HEK293 (cell line): ENCODE results near the gene RBM15B.
A peak's percentile ranks its signal among the peaks of the same experiment; 100 is the strongest.

Experiments
- GLIS2 ChIP-seq: fragments of 450-650 bp; formaldehyde crosslinking; IDR thresholded peaks from 2 replicates; pipeline ENCODE4 v1.5.1; 2016; ENCODE audit warnings: missing biosample characterization, missing genetic modification characterization
- IKZF3 ChIP-seq: fragments of 450-650 bp; IDR thresholded peaks from 2 replicates; pipeline ENCODE4 v1.5.0; 2018; ENCODE audit warnings: missing biosample characterization, mild to moderate bottlenecking, missing genetic modification characterization, moderate library complexity
- KLF1 ChIP-seq: fragments of 450-650 bp; formaldehyde crosslinking; IDR thresholded peaks from 2 replicates; pipeline ENCODE4 v1.5.1; 2016; ENCODE audit warnings: missing biosample characterization, missing genetic modification characterization
- KLF10 ChIP-seq: fragments of 450-650 bp; IDR thresholded peaks from 2 replicates; pipeline ENCODE4 v1.5.1; 2018; ENCODE audit warnings: missing biosample characterization, mild to moderate bottlenecking, missing genetic modification characterization
- KLF7 ChIP-seq: fragments of 450-650 bp; formaldehyde crosslinking; IDR thresholded peaks from 2 replicates; pipeline ENCODE4 v1.5.1; 2016; ENCODE audit warnings: missing biosample characterization, missing genetic modification characterization, borderline replicate concordance
- ZBTB17 ChIP-seq: fragments of 450-650 bp; formaldehyde crosslinking; IDR thresholded peaks from 2 replicates; pipeline ENCODE4 v1.5.1; 2016; ENCODE audit warnings: missing biosample characterization, missing genetic modification characterization
- ZBTB20 ChIP-seq: fragments of 450-650 bp; formaldehyde crosslinking; IDR thresholded peaks from 2 replicates; pipeline ENCODE4 v1.5.1; 2016; ENCODE audit warnings: missing biosample characterization, missing genetic modification characterization
- ZBTB8A ChIP-seq: fragments of 450-650 bp; formaldehyde crosslinking; IDR thresholded peaks from 2 replicates; pipeline ENCODE4 v1.5.1; 2016; ENCODE audit warnings: missing biosample characterization, missing genetic modification characterization
- ZNF114 ChIP-seq: fragments of 450-650 bp; formaldehyde crosslinking; IDR thresholded peaks from 2 replicates; pipeline ENCODE4 v1.5.0; 2017; ENCODE audit warnings: missing biosample characterization, missing genetic modification characterization
- ZNF133 ChIP-seq: fragments of 450-650 bp; formaldehyde crosslinking; IDR thresholded peaks from 2 replicates; pipeline ENCODE4 v1.5.1; 2016; ENCODE audit warnings: missing biosample characterization, missing genetic modification characterization
- ZNF146 ChIP-seq: fragments of 450-650 bp; formaldehyde crosslinking; IDR thresholded peaks from 2 replicates; pipeline ENCODE4 v1.5.1; 2016; ENCODE audit warnings: missing biosample characterization, missing genetic modification characterization
- ZNF223 ChIP-seq: fragments of 450-650 bp; formaldehyde crosslinking; IDR thresholded peaks from 2 replicates; pipeline ENCODE4 v1.5.1; 2016; ENCODE audit warnings: missing biosample characterization, missing genetic modification characterization
- ZNF23 ChIP-seq: fragments of 450-650 bp; formaldehyde crosslinking; IDR thresholded peaks from 2 replicates; pipeline ENCODE4 v1.5.1; 2016; ENCODE audit warnings: missing biosample characterization, missing genetic modification characterization, borderline replicate concordance
- ZNF239 ChIP-seq: fragments of 450-650 bp; formaldehyde crosslinking; IDR thresholded peaks from 2 replicates; pipeline ENCODE4 v1.5.1; 2016; ENCODE audit warnings: missing biosample characterization, missing genetic modification characterization
- ZNF24 ChIP-seq: fragments of 450-650 bp; formaldehyde crosslinking; IDR thresholded peaks from 2 replicates; pipeline ENCODE4 v1.5.1; 2016; ENCODE audit warnings: missing biosample characterization, missing genetic modification characterization
- ZNF292 ChIP-seq: fragments of 450-650 bp; formaldehyde crosslinking; IDR thresholded peaks from 2 replicates; pipeline ENCODE4 v1.5.1; 2016; ENCODE audit warnings: low read depth, missing biosample characterization, missing genetic modification characterization, borderline replicate concordance
- ZNF311 ChIP-seq: fragments of 450-650 bp; formaldehyde crosslinking; IDR thresholded peaks from 2 replicates; pipeline ENCODE4 v1.5.1; 2017; ENCODE audit warnings: missing biosample characterization, missing genetic modification characterization, borderline replicate concordance
- ZNF391 ChIP-seq: fragments of 450-650 bp; formaldehyde crosslinking; IDR thresholded peaks from 2 replicates; pipeline ENCODE4 v1.5.1; 2016; ENCODE audit warnings: low read depth, missing biosample characterization, missing genetic modification characterization, borderline replicate concordance
- ZNF530 ChIP-seq: fragments of 450-650 bp; formaldehyde crosslinking; IDR thresholded peaks from 2 replicates; pipeline ENCODE4 v1.5.1; 2016; ENCODE audit warnings: low read depth, missing biosample characterization, missing genetic modification characterization
- ZNF600 ChIP-seq: fragments of 450-650 bp; formaldehyde crosslinking; IDR thresholded peaks from 2 replicates; pipeline ENCODE4 v1.5.1; 2016; ENCODE audit warnings: missing biosample characterization, missing genetic modification characterization
- ZNF621 ChIP-seq: fragments of 450-650 bp; formaldehyde crosslinking; IDR thresholded peaks from 2 replicates; pipeline ENCODE4 v1.5.1; 2017; ENCODE audit warnings: missing biosample characterization, missing genetic modification characterization
- ZNF660 ChIP-seq: fragments of 450-650 bp; IDR thresholded peaks from 2 replicates; pipeline ENCODE4 v1.5.1; 2018; ENCODE audit warnings: missing biosample characterization, mild to moderate bottlenecking, missing genetic modification characterization
- ZNF792 ChIP-seq: fragments of 450-650 bp; formaldehyde crosslinking; IDR thresholded peaks from 2 replicates; pipeline ENCODE4 v1.5.1; 2016; ENCODE audit warnings: missing biosample characterization, missing genetic modification characterization
- ZXDB ChIP-seq: fragments of 450-650 bp; formaldehyde crosslinking; IDR thresholded peaks from 2 replicates; pipeline ENCODE4 v1.5.1; 2016; ENCODE audit warnings: missing biosample characterization, missing genetic modification characterization
- TF ChIP-seq, protein P1 (sequence below): fragments of 450-650 bp; formaldehyde crosslinking; IDR thresholded peaks from 2 replicates; pipeline ENCODE4 v1.5.1; 2016; ENCODE audit warnings: missing biosample characterization, missing genetic modification characterization
- TF ChIP-seq, protein P2 (sequence below): sonication (generic); formaldehyde crosslinking; IDR thresholded peaks from 2 replicates; pipeline ENCODE4 v1.8.1; 2022; ENCODE audit warnings: mild to moderate bottlenecking, moderate library complexity, missing genetic modification reagents
- TF ChIP-seq, protein P3 (sequence below): fragments of 450-650 bp; formaldehyde crosslinking; conservative IDR thresholded peaks from 2 replicates; pipeline ENCODE4 v1.5.1; 2016; ENCODE audit warnings: low read depth, missing biosample characterization, missing genetic modification characterization
- TF ChIP-seq, protein P4 (sequence below): fragments of 450-650 bp; formaldehyde crosslinking; IDR thresholded peaks from 2 replicates; pipeline ENCODE4 v1.5.1; 2017; ENCODE audit warnings: missing biosample characterization, mild to moderate bottlenecking, missing genetic modification characterization, moderate library complexity
- TF ChIP-seq, protein P5 (sequence below): fragments of 450-650 bp; formaldehyde crosslinking; IDR thresholded peaks from 2 replicates; pipeline ENCODE4 v1.5.1; 2016; ENCODE audit warnings: missing biosample characterization, missing genetic modification characterization
- TF ChIP-seq, protein P6 (sequence below): fragments of 450-650 bp; IDR thresholded peaks from 2 replicates; pipeline ENCODE4 v1.5.1; 2018; ENCODE audit warnings: missing biosample characterization, missing genetic modification characterization

Gene RBM15B

DNA sequence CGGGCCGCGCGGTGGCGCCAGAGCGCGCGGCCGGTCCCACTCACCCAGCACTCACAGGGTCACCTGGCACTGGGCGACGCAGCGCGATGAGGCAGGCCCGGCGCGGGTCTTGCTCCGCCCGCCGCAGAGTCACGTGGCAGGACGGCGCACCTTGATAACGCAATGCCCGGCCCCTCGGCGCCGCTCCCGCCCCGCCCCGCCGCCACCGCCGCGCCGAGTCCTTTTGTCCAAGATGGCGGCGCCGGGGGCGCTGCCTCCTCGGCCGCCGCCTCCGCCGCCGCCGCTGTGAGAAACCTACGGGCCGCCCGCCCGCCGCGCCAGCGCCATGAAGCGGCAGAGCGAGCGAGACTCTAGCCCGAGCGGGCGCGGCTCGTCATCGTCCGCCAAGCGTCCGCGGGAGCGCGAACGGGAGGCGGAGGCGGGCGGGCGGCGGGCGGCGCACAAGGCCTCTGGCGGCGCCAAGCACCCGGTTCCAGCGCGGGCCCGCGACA is at the start of gene RBM15B (continued):
- TF ChIP-seq ZNF223 (tag by site-specific recombination) (no peak), ZXDB (tag by site-specific recombination) (peak; percentile 59; the same call in 1 of the 2 replicates), ZNF133 (tag by site-specific recombination) (no peak), ZBTB8A (tag by site-specific recombination) (peak; percentile 46; the same call in 1 of the 2 replicates), IKZF3 (no peak), ZNF391 (tag by site-specific recombination) (no peak), KLF1 (no peak), ZNF239 (tag by site-specific recombination) (no peak), ZNF621 (tag by site-specific recombination) (no peak), ZNF311 (tag by site-specific recombination) (no peak), ZNF146 (tag by site-specific recombination) (0 out of 2 replicates have a peak, but pooled peaks have one; percentile 23), ZBTB17 (tag by site-specific recombination) (no peak; the same call in 1 of the 2 replicates), ZNF600 (tag by site-specific recombination) (no peak), KLF7 (tag by site-specific recombination) (no peak), ZNF792 (tag by site-specific recombination) (no peak), ZBTB20 (tag by site-specific recombination) (peak; percentile 10; the same call in 1 of the 2 replicates), KLF10 (peak; percentile 75), GLIS2 (tag by site-specific recombination) (no peak), ZNF530 (tag by site-specific recombination) (no peak), ZNF660 (tag by site-specific recombination) (0 out of 2 replicates have a peak, but pooled peaks have one; percentile 65), ZNF23 (no peak), ZNF114 (tag by site-specific recombination) (no peak), ZNF292 (tag by site-specific recombination) (no peak), ZNF24 (tag by site-specific recombination) (peak; percentile 55; the same call in 1 of the 2 replicates)
- TF ChIP-seq, protein P1, sequence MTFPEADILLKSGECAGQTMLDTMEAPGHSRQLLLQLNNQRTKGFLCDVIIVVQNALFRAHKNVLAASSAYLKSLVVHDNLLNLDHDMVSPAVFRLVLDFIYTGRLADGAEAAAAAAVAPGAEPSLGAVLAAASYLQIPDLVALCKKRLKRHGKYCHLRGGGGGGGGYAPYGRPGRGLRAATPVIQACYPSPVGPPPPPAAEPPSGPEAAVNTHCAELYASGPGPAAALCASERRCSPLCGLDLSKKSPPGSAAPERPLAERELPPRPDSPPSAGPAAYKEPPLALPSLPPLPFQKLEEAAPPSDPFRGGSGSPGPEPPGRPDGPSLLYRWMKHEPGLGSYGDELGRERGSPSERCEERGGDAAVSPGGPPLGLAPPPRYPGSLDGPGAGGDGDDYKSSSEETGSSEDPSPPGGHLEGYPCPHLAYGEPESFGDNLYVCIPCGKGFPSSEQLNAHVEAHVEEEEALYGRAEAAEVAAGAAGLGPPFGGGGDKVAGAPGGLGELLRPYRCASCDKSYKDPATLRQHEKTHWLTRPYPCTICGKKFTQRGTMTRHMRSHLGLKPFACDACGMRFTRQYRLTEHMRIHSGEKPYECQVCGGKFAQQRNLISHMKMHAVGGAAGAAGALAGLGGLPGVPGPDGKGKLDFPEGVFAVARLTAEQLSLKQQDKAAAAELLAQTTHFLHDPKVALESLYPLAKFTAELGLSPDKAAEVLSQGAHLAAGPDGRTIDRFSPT (tag by site-specific recombination) = peak; percentile 83
- TF ChIP-seq, protein P2, sequence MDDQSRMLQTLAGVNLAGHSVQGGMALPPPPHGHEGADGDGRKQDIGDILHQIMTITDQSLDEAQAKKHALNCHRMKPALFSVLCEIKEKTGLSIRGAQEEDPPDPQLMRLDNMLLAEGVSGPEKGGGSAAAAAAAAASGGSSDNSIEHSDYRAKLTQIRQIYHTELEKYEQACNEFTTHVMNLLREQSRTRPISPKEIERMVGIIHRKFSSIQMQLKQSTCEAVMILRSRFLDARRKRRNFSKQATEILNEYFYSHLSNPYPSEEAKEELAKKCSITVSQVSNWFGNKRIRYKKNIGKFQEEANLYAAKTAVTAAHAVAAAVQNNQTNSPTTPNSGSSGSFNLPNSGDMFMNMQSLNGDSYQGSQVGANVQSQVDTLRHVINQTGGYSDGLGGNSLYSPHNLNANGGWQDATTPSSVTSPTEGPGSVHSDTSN (CRISPR knock-in tag) = no peak
- TF ChIP-seq, protein P3, sequence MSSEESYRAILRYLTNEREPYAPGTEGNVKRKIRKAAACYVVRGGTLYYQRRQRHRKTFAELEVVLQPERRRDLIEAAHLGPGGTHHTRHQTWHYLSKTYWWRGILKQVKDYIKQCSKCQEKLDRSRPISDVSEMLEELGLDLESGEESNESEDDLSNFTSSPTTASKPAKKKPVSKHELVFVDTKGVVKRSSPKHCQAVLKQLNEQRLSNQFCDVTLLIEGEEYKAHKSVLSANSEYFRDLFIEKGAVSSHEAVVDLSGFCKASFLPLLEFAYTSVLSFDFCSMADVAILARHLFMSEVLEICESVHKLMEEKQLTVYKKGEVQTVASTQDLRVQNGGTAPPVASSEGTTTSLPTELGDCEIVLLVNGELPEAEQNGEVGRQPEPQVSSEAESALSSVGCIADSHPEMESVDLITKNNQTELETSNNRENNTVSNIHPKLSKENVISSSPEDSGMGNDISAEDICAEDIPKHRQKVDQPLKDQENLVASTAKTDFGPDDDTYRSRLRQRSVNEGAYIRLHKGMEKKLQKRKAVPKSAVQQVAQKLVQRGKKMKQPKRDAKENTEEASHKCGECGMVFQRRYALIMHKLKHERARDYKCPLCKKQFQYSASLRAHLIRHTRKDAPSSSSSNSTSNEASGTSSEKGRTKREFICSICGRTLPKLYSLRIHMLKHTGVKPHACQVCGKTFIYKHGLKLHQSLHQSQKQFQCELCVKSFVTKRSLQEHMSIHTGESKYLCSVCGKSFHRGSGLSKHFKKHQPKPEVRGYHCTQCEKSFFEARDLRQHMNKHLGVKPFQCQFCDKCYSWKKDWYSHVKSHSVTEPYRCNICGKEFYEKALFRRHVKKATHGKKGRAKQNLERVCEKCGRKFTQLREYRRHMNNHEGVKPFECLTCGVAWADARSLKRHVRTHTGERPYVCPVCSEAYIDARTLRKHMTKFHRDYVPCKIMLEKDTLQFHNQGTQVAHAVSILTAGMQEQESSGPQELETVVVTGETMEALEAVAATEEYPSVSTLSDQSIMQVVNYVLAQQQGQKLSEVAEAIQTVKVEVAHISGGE (tag by site-specific recombination) = no peak
- TF ChIP-seq, protein P4, sequence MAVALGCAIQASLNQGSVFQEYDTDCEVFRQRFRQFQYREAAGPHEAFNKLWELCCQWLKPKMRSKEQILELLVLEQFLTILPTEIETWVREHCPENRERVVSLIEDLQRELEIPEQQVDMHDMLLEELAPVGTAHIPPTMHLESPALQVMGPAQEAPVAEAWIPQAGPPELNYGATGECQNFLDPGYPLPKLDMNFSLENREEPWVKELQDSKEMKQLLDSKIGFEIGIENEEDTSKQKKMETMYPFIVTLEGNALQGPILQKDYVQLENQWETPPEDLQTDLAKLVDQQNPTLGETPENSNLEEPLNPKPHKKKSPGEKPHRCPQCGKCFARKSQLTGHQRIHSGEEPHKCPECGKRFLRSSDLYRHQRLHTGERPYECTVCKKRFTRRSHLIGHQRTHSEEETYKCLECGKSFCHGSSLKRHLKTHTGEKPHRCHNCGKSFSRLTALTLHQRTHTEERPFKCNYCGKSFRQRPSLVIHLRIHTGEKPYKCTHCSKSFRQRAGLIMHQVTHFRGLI = no peak
- TF ChIP-seq, protein P5, sequence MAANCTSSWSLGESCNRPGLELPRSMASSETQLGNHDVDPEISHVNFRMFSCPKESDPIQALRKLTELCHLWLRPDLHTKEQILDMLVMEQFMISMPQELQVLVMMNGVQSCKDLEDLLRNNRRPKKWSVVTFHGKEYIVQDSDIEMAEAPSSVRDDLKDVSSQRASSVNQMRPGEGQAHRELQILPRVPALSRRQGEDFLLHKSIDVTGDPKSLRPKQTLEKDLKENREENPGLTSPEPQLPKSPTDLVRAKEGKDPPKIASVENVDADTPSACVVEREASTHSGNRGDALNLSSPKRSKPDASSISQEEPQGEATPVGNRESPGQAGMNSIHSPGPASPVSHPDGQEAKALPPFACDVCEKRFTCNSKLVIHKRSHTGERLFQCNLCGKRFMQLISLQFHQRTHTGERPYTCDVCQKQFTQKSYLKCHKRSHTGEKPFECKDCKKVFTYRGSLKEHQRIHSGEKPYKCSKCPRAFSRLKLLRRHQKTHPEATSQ (tag by site-specific recombination) = no peak
- TF ChIP-seq, protein P6, sequence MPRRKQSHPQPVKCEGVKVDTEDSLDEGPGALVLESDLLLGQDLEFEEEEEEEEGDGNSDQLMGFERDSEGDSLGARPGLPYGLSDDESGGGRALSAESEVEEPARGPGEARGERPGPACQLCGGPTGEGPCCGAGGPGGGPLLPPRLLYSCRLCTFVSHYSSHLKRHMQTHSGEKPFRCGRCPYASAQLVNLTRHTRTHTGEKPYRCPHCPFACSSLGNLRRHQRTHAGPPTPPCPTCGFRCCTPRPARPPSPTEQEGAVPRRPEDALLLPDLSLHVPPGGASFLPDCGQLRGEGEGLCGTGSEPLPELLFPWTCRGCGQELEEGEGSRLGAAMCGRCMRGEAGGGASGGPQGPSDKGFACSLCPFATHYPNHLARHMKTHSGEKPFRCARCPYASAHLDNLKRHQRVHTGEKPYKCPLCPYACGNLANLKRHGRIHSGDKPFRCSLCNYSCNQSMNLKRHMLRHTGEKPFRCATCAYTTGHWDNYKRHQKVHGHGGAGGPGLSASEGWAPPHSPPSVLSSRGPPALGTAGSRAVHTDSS (tag by site-specific recombination) = peak; percentile 14; the same call in 1 of the 2 replicates
